ENCODE data around the gene SLC16A10.
"Not testable (repeated sequence)": the region's sequence is repeated elsewhere in the genome, so short reads cannot be mapped to it uniquely, and the experiment has no call there.

SLC16A10 gene

GRCh38 chr6:111134236-111134869 is 47.0 kb downstream of the SLC16A10 start:
- not testable (repeated sequence) for DNase-seq

- DNase-seq: not testable (repeated sequence)
These were observed 50.3 kb downstream of the SLC16A10 start for GRCh38 chr6:111137489-111138093.

GRCh38 chr6:111147440-111147839 is 60.1 kb downstream of the SLC16A10 start:
- DNase-seq: no peak

- no peak for DNase-seq
These were observed 60.8 kb downstream of the SLC16A10 start for GRCh38 chr6:111148110-111148509.

GRCh38 chr6:111150577-111150976 is 63.3 kb downstream of the SLC16A10 start:
- DNase-seq: no peak

GRCh38 chr6:111154981-111155380 is 67.7 kb downstream of the SLC16A10 start:
- DNase-seq: no peak

GRCh38 chr6:111157412-111157811 is 70.1 kb downstream of the SLC16A10 start:
- DNase-seq: no peak

GRCh38 chr6:111159633-111160032 is 72.3 kb downstream of the SLC16A10 start:
- DNase-seq: no peak

GRCh38 chr6:111161650-111162049 is 74.3 kb downstream of the SLC16A10 start:
- DNase-seq: no peak

- DNase-seq: no peak
These were observed 75.2 kb downstream of the SLC16A10 start for GRCh38 chr6:111162504-111162903.

- no peak for DNase-seq
These were observed 84.5 kb downstream of the SLC16A10 start for GRCh38 chr6:111171577-111172400.

- DNase-seq: no peak
These were observed 85.3 kb downstream of the SLC16A10 start for GRCh38 chr6:111172563-111172962.

- no peak for DNase-seq
These were observed 86.0 kb downstream of the SLC16A10 start for GRCh38 chr6:111173341-111173740.

GRCh38 chr6:111173946-111174345 is 86.6 kb downstream of the SLC16A10 start:
- no peak for DNase-seq

- DNase-seq: no peak
These were observed 87.8 kb downstream of the SLC16A10 start for GRCh38 chr6:111175109-111175508.

GRCh38 chr6:111176038-111176759 is 88.9 kb downstream of the SLC16A10 start:
- no peak for DNase-seq

- no peak for DNase-seq
These were observed 89.4 kb downstream of the SLC16A10 start for GRCh38 chr6:111176760-111177099.

- no peak for DNase-seq
These were observed 89.8 kb downstream of the SLC16A10 start for GRCh38 chr6:111177131-111177530.

GRCh38 chr6:111183702-111184517 is 96.6 kb downstream of the SLC16A10 start:
- DNase-seq: no peak

GRCh38 chr6:111184827-111185532 is 97.7 kb downstream of the SLC16A10 start:
- DNase-seq: no peak

- no peak for DNase-seq
These were observed 98.7 kb downstream of the SLC16A10 start for GRCh38 chr6:111185954-111186353.

GRCh38 chr6:111187874-111188273 is 100.6 kb downstream of the SLC16A10 start:
- no peak for DNase-seq
